Measurements from ENCODE around the gene LSAMP. TPM values are rescaled to one million over a fixed set of nuclear protein-coding genes. Genes with fewer than 3 reads are reported as not detected.

LSAMP gene
- total RNA-seq, 1 experiment from 2014 or later: 10.1 TPM

DNA sequence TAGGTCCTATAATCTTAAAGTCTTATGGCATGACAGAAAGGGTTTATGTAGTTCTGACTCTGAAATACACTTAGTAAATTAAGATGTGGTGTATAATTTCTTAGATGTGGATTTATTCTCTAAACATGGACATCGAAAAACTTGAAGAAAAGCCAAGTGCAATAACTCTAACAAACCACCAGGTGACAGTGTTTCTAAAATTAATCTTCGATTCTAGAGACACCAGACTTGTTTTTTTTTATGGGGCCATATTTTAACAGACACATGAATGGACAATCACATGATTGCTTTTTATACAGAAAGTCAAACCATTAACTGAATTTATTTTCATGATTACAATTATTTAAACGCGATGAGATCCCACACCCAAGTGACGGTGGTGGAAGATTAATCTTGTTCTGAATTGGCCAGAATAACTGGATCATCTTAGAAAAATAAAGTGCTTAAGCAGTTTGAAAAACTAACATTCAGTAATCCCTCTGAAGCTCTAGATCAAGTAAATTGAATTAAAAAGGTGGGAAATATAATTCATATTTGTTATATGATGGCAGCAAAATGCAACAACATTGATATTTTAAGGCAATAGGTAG lies 305.1 kb downstream of the LSAMP start:
- BruUV-seq (replicated peaks): no TSS peak
- ChIA-PET CTCF (no interaction called here), POLR2A (ENCODE audit: low non-redundant PET) (no interaction called here)
- TF ChIP-seq, protein P1, sequence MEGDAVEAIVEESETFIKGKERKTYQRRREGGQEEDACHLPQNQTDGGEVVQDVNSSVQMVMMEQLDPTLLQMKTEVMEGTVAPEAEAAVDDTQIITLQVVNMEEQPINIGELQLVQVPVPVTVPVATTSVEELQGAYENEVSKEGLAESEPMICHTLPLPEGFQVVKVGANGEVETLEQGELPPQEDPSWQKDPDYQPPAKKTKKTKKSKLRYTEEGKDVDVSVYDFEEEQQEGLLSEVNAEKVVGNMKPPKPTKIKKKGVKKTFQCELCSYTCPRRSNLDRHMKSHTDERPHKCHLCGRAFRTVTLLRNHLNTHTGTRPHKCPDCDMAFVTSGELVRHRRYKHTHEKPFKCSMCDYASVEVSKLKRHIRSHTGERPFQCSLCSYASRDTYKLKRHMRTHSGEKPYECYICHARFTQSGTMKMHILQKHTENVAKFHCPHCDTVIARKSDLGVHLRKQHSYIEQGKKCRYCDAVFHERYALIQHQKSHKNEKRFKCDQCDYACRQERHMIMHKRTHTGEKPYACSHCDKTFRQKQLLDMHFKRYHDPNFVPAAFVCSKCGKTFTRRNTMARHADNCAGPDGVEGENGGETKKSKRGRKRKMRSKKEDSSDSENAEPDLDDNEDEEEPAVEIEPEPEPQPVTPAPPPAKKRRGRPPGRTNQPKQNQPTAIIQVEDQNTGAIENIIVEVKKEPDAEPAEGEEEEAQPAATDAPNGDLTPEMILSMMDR (conservative IDR thresholded peaks at IDR 0.05; ENCODE audit: low read depth, low read length): peak; percentile 91
- TF ChIP-seq EZH2 (IDR thresholded peaks at IDR 0.05; ENCODE audit: borderline replicate concordance, low read depth, low read length, poor library complexity, severe bottlenecking): no peak
- no peaks in the 10 kb centered on the region for H3K36me3 ChIP-seq (ENCODE audit: insufficient read depth, low read length, poor library complexity, severe bottlenecking)
- H3K27me3 ChIP-seq (replicated peaks; ENCODE audit: insufficient read depth, low read depth, low read length, poor library complexity): no peaks in the 10 kb centered on the region
- intact Hi-C loops (cut with micrococcal nuclease; ENCODE audit: unreplicated experiment): loop anchor here (2.0 to 10.0 kb wide), 4 partner anchors 197 to 619 kb away; no protein-coding TSS in a partner anchor
- no peak overlapping the region for H3K27ac ChIP-seq (ENCODE audit: low read depth, low read length, poor library complexity, severe bottlenecking)
- peak; percentile 80 for DNase-seq (ENCODE audit: low spot score)
- H3K9me3 ChIP-seq (ENCODE audit: low read depth, low read length, poor library complexity, severe bottlenecking): peaks cover 11% of the 10 kb centered on the region
- H3K4me1 ChIP-seq (ENCODE audit: insufficient read depth, low read length, poor library complexity, severe bottlenecking): peaks cover 17% of the 10 kb centered on the region
- no peak overlapping the region for H3K4me3 ChIP-seq (ENCODE audit: low read depth, low read length, poor library complexity, severe bottlenecking)

DNA sequence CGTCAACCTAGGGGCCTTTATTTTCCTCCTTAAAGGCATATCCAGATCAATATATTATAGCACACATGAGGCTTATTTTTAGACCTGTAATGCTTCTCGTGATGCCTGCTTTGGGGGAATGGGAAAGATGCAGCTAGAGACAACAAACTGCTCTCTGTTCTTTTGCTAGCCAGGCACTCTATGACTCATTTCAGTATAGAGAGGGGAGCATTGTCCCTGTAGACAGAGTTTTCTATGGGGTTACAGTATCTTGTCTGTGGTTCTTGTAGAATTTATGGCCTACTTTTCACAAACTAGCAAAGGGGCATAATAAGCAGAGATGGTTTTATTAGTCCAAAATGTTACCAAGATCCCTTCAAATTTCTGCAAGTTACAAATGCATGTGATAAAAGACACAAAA lies 305.6 kb downstream of the LSAMP start:
- peak; percentile 28 for DNase-seq (ENCODE audit: low spot score)
- ChIA-PET CTCF (no interaction called here), POLR2A (ENCODE audit: low non-redundant PET) (no interaction called here)
- peaks cover 20% of the 10 kb centered on the region for H3K4me1 ChIP-seq (ENCODE audit: insufficient read depth, low read length, poor library complexity, severe bottlenecking)
- H3K27me3 ChIP-seq (replicated peaks; ENCODE audit: insufficient read depth, low read depth, low read length, poor library complexity): no peaks in the 10 kb centered on the region
- no peak overlapping the region for H3K27ac ChIP-seq (ENCODE audit: low read depth, low read length, poor library complexity, severe bottlenecking)
- no TSS peak for BruUV-seq (replicated peaks)
- TF ChIP-seq EZH2 (IDR thresholded peaks at IDR 0.05; ENCODE audit: borderline replicate concordance, low read depth, low read length, poor library complexity, severe bottlenecking): no peak
- no peak overlapping the region for H3K4me3 ChIP-seq (ENCODE audit: low read depth, low read length, poor library complexity, severe bottlenecking)
- intact Hi-C loops (cut with micrococcal nuclease; ENCODE audit: unreplicated experiment): loop anchor here (2.0 to 10.0 kb wide), 4 partner anchors 198 to 619 kb away; no protein-coding TSS in a partner anchor
- no peaks in the 10 kb centered on the region for H3K36me3 ChIP-seq (ENCODE audit: insufficient read depth, low read length, poor library complexity, severe bottlenecking)
- H3K9me3 ChIP-seq (ENCODE audit: low read depth, low read length, poor library complexity, severe bottlenecking): peaks cover 6% of the 10 kb centered on the region

DNA sequence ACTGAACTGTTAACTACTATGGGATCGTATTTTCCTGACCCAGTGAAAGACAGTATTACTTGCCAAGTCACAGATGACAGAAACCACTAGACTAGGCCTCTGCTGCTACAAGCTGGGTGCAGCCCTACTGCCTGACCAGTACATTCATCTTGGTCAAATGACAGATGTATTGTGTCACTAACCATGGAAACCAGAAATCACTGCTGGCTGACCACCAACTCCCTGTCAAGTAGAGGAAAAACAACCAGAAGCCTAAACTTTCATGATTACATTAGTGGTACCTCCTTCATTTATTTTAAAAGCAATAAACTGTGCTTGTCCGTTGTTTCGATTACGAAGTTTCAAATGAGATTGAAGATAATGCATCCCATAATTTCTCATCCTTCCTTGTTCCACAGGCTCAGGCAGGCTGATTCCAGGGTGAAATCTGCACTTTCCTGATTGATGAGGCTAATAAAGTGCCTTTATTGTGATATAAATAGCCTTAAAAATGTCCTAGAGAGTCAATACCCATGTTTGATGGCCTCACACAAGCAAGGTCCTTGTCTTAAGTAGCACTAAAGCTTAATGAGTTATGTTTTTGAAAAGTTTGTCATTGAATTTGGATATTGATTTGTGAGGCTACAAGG lies 309.7 kb downstream of the LSAMP start:
- POLR2A ChIA-PET (ENCODE audit: low non-redundant PET): interaction anchor here (0.5 kb wide), 1 partner anchor 426 kb away, joined by 4 read pairs; no protein-coding TSS in a partner anchor
- DNase-seq (ENCODE audit: low spot score): no peak
- CTCF ChIA-PET: no interaction called here

More for the DNA sequence above, 309.7 kb downstream of the LSAMP start:
- no peak for TF ChIP-seq EZH2 (IDR thresholded peaks at IDR 0.05; ENCODE audit: borderline replicate concordance, low read depth, low read length, poor library complexity, severe bottlenecking)
- TF ChIP-seq, protein P1 (conservative IDR thresholded peaks at IDR 0.05; ENCODE audit: low read depth, low read length): no peak
- no TSS peak for BruUV-seq (replicated peaks)
- H3K4me3 ChIP-seq (ENCODE audit: low read depth, low read length, poor library complexity, severe bottlenecking): no peak overlapping the region
- peak overlapping the region; percentile 16 for H3K27ac ChIP-seq (ENCODE audit: low read depth, low read length, poor library complexity, severe bottlenecking)
- H3K27me3 ChIP-seq (replicated peaks; ENCODE audit: insufficient read depth, low read depth, low read length, poor library complexity): no peaks in the 10 kb centered on the region
- intact Hi-C loops (cut with micrococcal nuclease; ENCODE audit: unreplicated experiment): no loop called here
- H3K36me3 ChIP-seq (ENCODE audit: insufficient read depth, low read length, poor library complexity, severe bottlenecking): no peaks in the 10 kb centered on the region
- peaks cover 19% of the 10 kb centered on the region for H3K4me1 ChIP-seq (ENCODE audit: insufficient read depth, low read length, poor library complexity, severe bottlenecking)
- no peaks in the 10 kb centered on the region for H3K9me3 ChIP-seq (ENCODE audit: low read depth, low read length, poor library complexity, severe bottlenecking)

Measured in A673 (cell line).